HepG2 (cell line): ENCODE data around the gene ATP8B4.

Experiments
- ARID3A ChIP-seq: IDR thresholded peaks from 2 replicates; pipeline ENCODE4 v1.6.1; 2012; ENCODE audit warnings: low read depth, low read length, improper control_type of control experiment
- GLMP ChIP-seq: sonication (generic); formaldehyde crosslinking; IDR thresholded peaks from 2 replicates; pipeline ENCODE4 v1.9.0; 2021; ENCODE audit warnings: missing genetic modification reagents, mild to moderate bottlenecking, borderline replicate concordance
- HDAC2 ChIP-seq: sonication (generic); formaldehyde crosslinking; IDR thresholded peaks from 2 replicates; pipeline ENCODE4 v1.4.0; 2020; ENCODE audit warnings: missing genetic modification reagents
- SMC3 ChIP-seq: IDR thresholded peaks from 2 replicates; pipeline ENCODE4 v1.6.1; 2011; ENCODE audit warnings: low read length, improper control_type of control experiment
- SMYD3 ChIP-seq: sonication (generic); formaldehyde crosslinking; IDR thresholded peaks from 2 replicates; pipeline ENCODE4 v1.8.1; 2023; ENCODE audit warnings: mild to moderate bottlenecking, missing genetic modification reagents
- TEAD2 ChIP-seq: sonication (generic); formaldehyde crosslinking; IDR thresholded peaks from 2 replicates; pipeline ENCODE4 v1.9.0; 2021; ENCODE audit warnings: missing genetic modification reagents
- ZHX2 ChIP-seq, 2 experiments: sonication (generic) in 1 of 2; formaldehyde crosslinking in 1 of 2; IDR thresholded peaks; 2 replicates each; pipeline versions ENCODE4 v1.6.1 to v1.9.0; 2014 to 2022; ENCODE audit warnings: antibody characterized with exemption in 1 of 2, borderline replicate concordance in 1 of 2, inconsistent platforms in 1 of 2, low read depth in 1 of 2, missing genetic modification reagents in 1 of 2
- ZNF3 ChIP-seq: IDR thresholded peaks from 2 replicates; pipeline ENCODE4 v1.7.0; 2017; ENCODE audit warnings: inconsistent platforms
- ZNF670 ChIP-seq: sonication (generic); formaldehyde crosslinking; IDR thresholded peaks from 2 replicates; pipeline ENCODE4 v1.8.0; 2022; ENCODE audit warnings: mild to moderate bottlenecking, missing genetic modification reagents, borderline replicate concordance
- TF ChIP-seq, protein P1 (sequence below): sonication (generic); formaldehyde crosslinking; IDR thresholded peaks from 2 replicates; pipeline ENCODE4 v1.5.0; 2020; ENCODE audit warnings: mild to moderate bottlenecking, missing genetic modification reagents, moderate library complexity
- TF ChIP-seq, protein P2 (sequence below): IDR thresholded peaks from 2 replicates; pipeline ENCODE4 v1.6.1; 2016

GRCh38 chr15:49918121-49918520, 200.9 kb downstream of the ATP8B4 start:
- TF ChIP-seq GLMP: no peak
- no peak for TF ChIP-seq HDAC2 (CRISPR knock-in tag)
- no peak for TF ChIP-seq ARID3A
- no peak for TF ChIP-seq ZNF3 (CRISPR knock-in tag)
- TF ChIP-seq TEAD2: no peak
- TF ChIP-seq SMYD3 (CRISPR knock-in tag): no peak
- no peak for TF ChIP-seq ZNF670 (CRISPR knock-in tag)
- no peak for TF ChIP-seq SMC3
- TF ChIP-seq, protein P1, sequence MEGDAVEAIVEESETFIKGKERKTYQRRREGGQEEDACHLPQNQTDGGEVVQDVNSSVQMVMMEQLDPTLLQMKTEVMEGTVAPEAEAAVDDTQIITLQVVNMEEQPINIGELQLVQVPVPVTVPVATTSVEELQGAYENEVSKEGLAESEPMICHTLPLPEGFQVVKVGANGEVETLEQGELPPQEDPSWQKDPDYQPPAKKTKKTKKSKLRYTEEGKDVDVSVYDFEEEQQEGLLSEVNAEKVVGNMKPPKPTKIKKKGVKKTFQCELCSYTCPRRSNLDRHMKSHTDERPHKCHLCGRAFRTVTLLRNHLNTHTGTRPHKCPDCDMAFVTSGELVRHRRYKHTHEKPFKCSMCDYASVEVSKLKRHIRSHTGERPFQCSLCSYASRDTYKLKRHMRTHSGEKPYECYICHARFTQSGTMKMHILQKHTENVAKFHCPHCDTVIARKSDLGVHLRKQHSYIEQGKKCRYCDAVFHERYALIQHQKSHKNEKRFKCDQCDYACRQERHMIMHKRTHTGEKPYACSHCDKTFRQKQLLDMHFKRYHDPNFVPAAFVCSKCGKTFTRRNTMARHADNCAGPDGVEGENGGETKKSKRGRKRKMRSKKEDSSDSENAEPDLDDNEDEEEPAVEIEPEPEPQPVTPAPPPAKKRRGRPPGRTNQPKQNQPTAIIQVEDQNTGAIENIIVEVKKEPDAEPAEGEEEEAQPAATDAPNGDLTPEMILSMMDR (CRISPR knock-in tag): no peak
- TF ChIP-seq ZHX2 (IDR thresholded peaks at IDR 0.05; ENCODE audit: low read depth): no peak
- no peak for TF ChIP-seq ZHX2 (CRISPR knock-in tag; IDR thresholded peaks at IDR 0.05; ENCODE audit: borderline replicate concordance)
- TF ChIP-seq, protein P2, sequence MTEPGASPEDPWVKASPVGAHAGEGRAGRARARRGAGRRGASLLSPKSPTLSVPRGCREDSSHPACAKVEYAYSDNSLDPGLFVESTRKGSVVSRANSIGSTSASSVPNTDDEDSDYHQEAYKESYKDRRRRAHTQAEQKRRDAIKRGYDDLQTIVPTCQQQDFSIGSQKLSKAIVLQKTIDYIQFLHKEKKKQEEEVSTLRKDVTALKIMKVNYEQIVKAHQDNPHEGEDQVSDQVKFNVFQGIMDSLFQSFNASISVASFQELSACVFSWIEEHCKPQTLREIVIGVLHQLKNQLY: no peak
